Osteoblast (primary cell): ENCODE data around the gene MYH14. TPM values are rescaled to one million over a fixed set of nuclear protein-coding genes. Genes with fewer than 3 reads are reported as not detected.

Experiments used
- DNase-seq: peaks from one replicate; pipeline ENCODE4 v3.0.0; 2011; ENCODE audit warnings: low spot score, mixed read lengths; ENCODE audit not compliant: insufficient read length; ENCODE audit errors: missing footprints
- H2AFZ ChIP-seq: 2 replicates; pipeline ENCODE4 v1.6.0; 2011; ENCODE audit warnings: mild to moderate bottlenecking, low read length
- H3K27ac ChIP-seq: 2 replicates; pipeline ENCODE4 v1.5.1; 2011; ENCODE audit warnings: mild to moderate bottlenecking, low read depth, low read length, moderate library complexity
- H3K27me3 ChIP-seq: 2 replicates; pipeline ENCODE4 v1.6.0; 2012; ENCODE audit warnings: mild to moderate bottlenecking, control low read depth, inconsistent platforms, low read length, moderate library complexity; ENCODE audit not compliant: insufficient read depth
- H3K36me3 ChIP-seq: 2 replicates; pipeline ENCODE4 v1.5.1; 2011; ENCODE audit warnings: mild to moderate bottlenecking, low read length, control low read depth, moderate library complexity; ENCODE audit not compliant: insufficient read depth
- H3K4me1 ChIP-seq: 2 replicates; pipeline ENCODE4 v1.5.1; 2011; ENCODE audit warnings: mild to moderate bottlenecking, low read length, control low read depth, moderate library complexity; ENCODE audit not compliant: insufficient read depth
- H3K4me2 ChIP-seq: 2 replicates; pipeline ENCODE4 v1.6.0; 2011; ENCODE audit warnings: mild to moderate bottlenecking, low read length; ENCODE audit not compliant: insufficient read depth
- H3K4me3 ChIP-seq: fragments of 200-600 bp; sonication (generic); 3 replicates; pipeline ENCODE4 v1.5.1; 2012; ENCODE audit warnings: mild to moderate bottlenecking, low read length, inconsistent platforms; ENCODE audit not compliant: insufficient read depth
- H3K79me2 ChIP-seq: 2 replicates; pipeline ENCODE4 v1.6.0; 2012; ENCODE audit warnings: mild to moderate bottlenecking, low read length, control low read depth, inconsistent platforms; ENCODE audit not compliant: insufficient read depth
- H3K9me3 ChIP-seq: 2 replicates; pipeline ENCODE4 v1.5.1; 2011; ENCODE audit warnings: low read depth, low read length, control low read depth
- H4K20me1 ChIP-seq: 2 replicates; pipeline ENCODE4 v1.6.0; 2012; ENCODE audit warnings: mild to moderate bottlenecking, low read length, control low read depth; ENCODE audit not compliant: insufficient read depth
- CTCF ChIP-seq: IDR thresholded peaks from 2 replicates; pipeline ENCODE4 v1.5.1; 2011; ENCODE audit warnings: mild to moderate bottlenecking, low read depth, low read length, moderate library complexity; ENCODE audit errors: extremely low read depth
- total RNA-seq: library from RNA; depleted of rRNA; stranded (reverse); fragments of >200 nt; gene quantifications from 2 replicates; pipeline ENCODE4 v1.2.3, GENCODE V29; 2012

The MYH14 gene
- total RNA-seq, 1 donor: not detected

GRCh38 chr19:50330365-50331078 lies 127.1 kb downstream of the MYH14 start:
- Histone ChIP-seq H3K27ac (no peak overlapping the region), H3K4me3 (no peak overlapping the region), H3K36me3 (no peaks in the 10 kb centered on the region), H3K27me3 (peaks cover 60% of the 10 kb centered on the region), H2AFZ (no peak overlapping the region), H4K20me1 (no peaks in the 10 kb centered on the region), H3K4me1 (peaks cover 9% of the 10 kb centered on the region), H3K79me2 (no peaks in the 10 kb centered on the region), H3K9me3 (no peaks in the 10 kb centered on the region), H3K4me2 (no peak overlapping the region)
- DNase-seq: peak; percentile 92
- TF ChIP-seq CTCF: no peak

GRCh38 chr19:50331221-50331993 lies 128.0 kb downstream of the MYH14 start:
- H4K20me1 ChIP-seq: no peaks in the 10 kb centered on the region
- H3K36me3 ChIP-seq: no peaks in the 10 kb centered on the region
- H3K79me2 ChIP-seq: no peaks in the 10 kb centered on the region
- DNase-seq: peak; percentile 73
- TF ChIP-seq CTCF: no peak
- no peak overlapping the region for H3K27ac ChIP-seq
- no peaks in the 10 kb centered on the region for H3K9me3 ChIP-seq
- H2AFZ ChIP-seq: no peak overlapping the region
- peaks cover 52% of the 10 kb centered on the region for H3K27me3 ChIP-seq
- H3K4me1 ChIP-seq: peaks cover 9% of the 10 kb centered on the region
- no peak overlapping the region for H3K4me3 ChIP-seq
- no peak overlapping the region for H3K4me2 ChIP-seq

DNA sequence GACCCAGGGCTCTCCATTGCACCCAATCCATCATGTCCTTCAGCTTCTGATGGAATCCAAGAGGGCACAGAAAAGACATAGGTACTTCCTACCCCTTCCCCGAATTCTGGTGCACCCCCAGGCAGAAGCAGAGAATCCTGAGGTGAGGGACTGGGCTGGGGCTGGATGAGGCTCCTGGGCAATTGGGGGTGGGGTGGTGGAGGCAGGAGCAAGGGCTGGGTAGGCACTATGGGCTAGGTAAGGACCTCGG lies 128.5 kb downstream of the MYH14 start:
- no peak for TF ChIP-seq CTCF
- DNase-seq: peak; percentile 64
- no peaks in the 10 kb centered on the region for H3K79me2 ChIP-seq
- H3K36me3 ChIP-seq: no peaks in the 10 kb centered on the region
- no peak overlapping the region for H3K4me3 ChIP-seq
- no peaks in the 10 kb centered on the region for H4K20me1 ChIP-seq
- H3K27me3 ChIP-seq: peaks cover 47% of the 10 kb centered on the region
- H3K4me1 ChIP-seq: peaks cover 9% of the 10 kb centered on the region
- no peak overlapping the region for H3K4me2 ChIP-seq
- no peak overlapping the region for H2AFZ ChIP-seq
- no peak overlapping the region for H3K27ac ChIP-seq
- no peaks in the 10 kb centered on the region for H3K9me3 ChIP-seq

DNA sequence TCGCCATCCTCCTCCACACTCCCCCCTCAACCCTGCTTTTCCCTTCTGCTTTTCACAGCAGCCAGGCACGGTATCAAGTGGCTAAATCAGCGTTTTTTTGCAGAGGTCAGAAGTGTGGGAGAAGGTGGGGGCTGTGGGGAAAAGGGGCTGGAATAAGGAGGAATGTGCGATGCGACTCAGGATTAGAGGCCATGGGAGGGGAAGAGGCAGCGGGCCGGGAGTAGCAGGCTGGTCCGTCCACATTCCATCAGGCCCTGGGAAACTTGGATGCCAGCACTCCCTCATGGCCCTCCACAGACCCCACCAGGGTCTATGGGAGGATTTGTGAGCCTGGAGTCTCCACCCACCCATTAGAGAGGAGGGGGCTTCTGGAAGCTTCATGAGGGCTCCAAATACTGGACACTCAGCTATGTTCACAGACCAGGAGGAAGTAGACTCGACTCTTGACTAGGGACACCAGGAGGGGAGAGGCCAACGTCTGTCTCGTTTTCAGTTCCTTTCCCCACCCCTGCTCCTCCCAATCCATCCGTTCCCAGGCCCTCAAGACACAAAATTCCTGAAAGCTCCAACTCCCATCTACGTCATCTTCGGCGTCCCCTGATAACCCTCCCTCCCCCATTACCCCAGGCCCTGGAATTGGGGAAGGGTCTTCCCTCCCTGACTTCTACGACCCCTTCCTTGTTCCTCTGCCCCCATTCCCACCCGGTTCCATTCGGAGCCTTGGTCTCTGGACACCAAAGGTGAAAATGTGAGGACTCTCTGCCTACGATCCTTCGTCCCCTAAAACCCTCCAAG lies 129.0 kb downstream of the MYH14 start:
- no peak overlapping the region for H3K27ac ChIP-seq
- H2AFZ ChIP-seq: no peak overlapping the region
- no peak overlapping the region for H3K4me2 ChIP-seq
- peaks cover 42% of the 10 kb centered on the region for H3K27me3 ChIP-seq
- no peaks in the 10 kb centered on the region for H4K20me1 ChIP-seq
- H3K4me3 ChIP-seq: no peak overlapping the region
- no peaks in the 10 kb centered on the region for H3K79me2 ChIP-seq
- H3K9me3 ChIP-seq: no peaks in the 10 kb centered on the region
- peak; percentile 71 for DNase-seq
- no peaks in the 10 kb centered on the region for H3K36me3 ChIP-seq
- no peak for TF ChIP-seq CTCF
- peaks cover 9% of the 10 kb centered on the region for H3K4me1 ChIP-seq
